Keratinocyte (primary cell): ENCODE data around the gene CHN2. TPM values are rescaled to one million over a fixed set of nuclear protein-coding genes. Genes with fewer than 3 reads are reported as not detected.

Source experiments
- DNase-seq: peaks from one replicate; pipeline ENCODE4 v3.0.0-alpha.2; 2011; ENCODE audit warnings: low read depth, missing footprints, low spot score
- FAIRE-seq: peaks from 2 replicates; lab custom pipeline; 2011; peaks lifted over from hg19 to GRCh38; lab: Jason Lieb, UNC
- H2AFZ ChIP-seq: 2 replicates; pipeline ENCODE4 v1.6.0; 2012; ENCODE audit warnings: low read length, control low read depth, inconsistent platforms; ENCODE audit not compliant: control insufficient read depth
- H3K27ac ChIP-seq: 2 replicates; pipeline ENCODE4 v1.5.1; 2011; ENCODE audit warnings: low read length; ENCODE audit not compliant: control insufficient read depth, insufficient read depth
- H3K27me3 ChIP-seq: 3 replicates; pipeline ENCODE4 v1.6.0; 2011; ENCODE audit warnings: low read length; ENCODE audit not compliant: control insufficient read depth, insufficient read depth; ENCODE audit errors: extremely low read depth
- H3K36me3 ChIP-seq, 2 experiments: 2 replicates in 1 of 2; 3 replicates in 1 of 2; pipeline ENCODE4 v1.5.1; 2011; ENCODE audit warnings: low read length in 2 of 2, mild to moderate bottlenecking in 1 of 2; ENCODE audit not compliant: control insufficient read depth in 2 of 2, insufficient read depth in 2 of 2; ENCODE audit errors: extremely low read depth in 1 of 2
- H3K4me1 ChIP-seq: 3 replicates; pipeline ENCODE4 v1.5.1; 2011; ENCODE audit warnings: low read length; ENCODE audit not compliant: control insufficient read depth, insufficient read depth; ENCODE audit errors: extremely low read depth
- H3K4me2 ChIP-seq: 3 replicates; pipeline ENCODE4 v1.6.0; 2011; ENCODE audit warnings: low read depth, low read length; ENCODE audit not compliant: control insufficient read depth, insufficient read depth; ENCODE audit errors: extremely low read depth
- H3K4me3 ChIP-seq, 3 experiments: fragments of 200-600 bp in 1 of 3; sonication (generic) in 1 of 3; 2 replicates in 2 of 3; 3 replicates in 1 of 3; pipeline ENCODE4 v1.5.1; 2011 to 2016; ENCODE audit warnings: low read length in 3 of 3, mild to moderate bottlenecking in 3 of 3, control low read depth in 2 of 3, inconsistent platforms in 1 of 3, low read depth in 1 of 3, mixed read lengths in 1 of 3, mixed run types in 1 of 3, moderate library complexity in 1 of 3; ENCODE audit not compliant: control insufficient read depth in 2 of 3, insufficient read depth in 2 of 3; ENCODE audit errors: extremely low read depth in 1 of 3
- H3K79me2 ChIP-seq: 2 replicates; pipeline ENCODE4 v1.6.0; 2012; ENCODE audit warnings: low read length; ENCODE audit not compliant: control insufficient read depth, insufficient read depth
- H3K9ac ChIP-seq: 3 replicates; pipeline ENCODE4 v1.6.0; 2011; ENCODE audit warnings: low read length; ENCODE audit not compliant: control insufficient read depth, insufficient read depth; ENCODE audit errors: extremely low read depth
- H3K9me1 ChIP-seq: 3 replicates; pipeline ENCODE4 v1.6.0; 2011; ENCODE audit warnings: low read length; ENCODE audit not compliant: control insufficient read depth, insufficient read depth; ENCODE audit errors: extremely low read depth
- H3K9me3 ChIP-seq: 2 replicates; pipeline ENCODE4 v1.5.1; 2012; ENCODE audit warnings: low read depth, low read length; ENCODE audit not compliant: control insufficient read depth
- H4K20me1 ChIP-seq: 3 replicates; pipeline ENCODE4 v1.6.0; 2011; ENCODE audit warnings: low read length; ENCODE audit not compliant: control insufficient read depth, insufficient read depth; ENCODE audit errors: extremely low read depth
- EZH2 ChIP-seq: IDR thresholded peaks from one replicate; pipeline ENCODE4 v1.6.1; 2012; ENCODE audit warnings: inconsistent platforms, mild to moderate bottlenecking, low read length, moderate library complexity
- dilution Hi-C: fragments of 300-500 bp; cut with MboI; formaldehyde crosslinking; loops from one replicate; pipeline ENCODE4 v1.7.0; 2020; ENCODE audit warnings: low sequenced_read_pairs; ENCODE audit not compliant: extremely low pct_ligation_motif_present
- polyA plus RNA-seq, 5 experiments: library from polyadenylated mRNA; depleted of rRNA in 3 of 5; stranded (reverse) in 3 of 5; stranded (forward) in 1 of 5; unstranded in 1 of 5; fragments of >200 nt; gene quantifications; 1 replicate in 1 of 5; 2 replicates in 3 of 5; 3 replicates in 1 of 5; pipeline versions ENCODE4 v1.2.1 to v1.2.3, GENCODE V29; 2011 to 2012; ENCODE audit warnings: missing spikeins in 2 of 5, low read depth in 1 of 5, low replicate concordance in 1 of 5
- TF ChIP-seq, protein P1 (sequence below), 3 experiments: IDR thresholded peaks in 1 of 3; conservative IDR thresholded peaks in 1 of 3; optimal IDR thresholded peaks in 1 of 3; 2 replicates in 2 of 3; 3 replicates in 1 of 3; pipeline versions ENCODE3 to v1.5.1; 2011; ENCODE audit warnings: low read length in 3 of 3, mild to moderate bottlenecking in 3 of 3, moderate library complexity in 2 of 3, control low read depth in 1 of 3, inconsistent platforms in 1 of 3; ENCODE audit not compliant: insufficient read depth in 2 of 3; ENCODE audit errors: extremely low read depth in 1 of 3

CHN2 gene
- polyA plus RNA-seq, 1 donor (not counting 4 experiments of a cell fraction or from before 2014, with no cell fraction given), result 1.8 TPM

DNA sequence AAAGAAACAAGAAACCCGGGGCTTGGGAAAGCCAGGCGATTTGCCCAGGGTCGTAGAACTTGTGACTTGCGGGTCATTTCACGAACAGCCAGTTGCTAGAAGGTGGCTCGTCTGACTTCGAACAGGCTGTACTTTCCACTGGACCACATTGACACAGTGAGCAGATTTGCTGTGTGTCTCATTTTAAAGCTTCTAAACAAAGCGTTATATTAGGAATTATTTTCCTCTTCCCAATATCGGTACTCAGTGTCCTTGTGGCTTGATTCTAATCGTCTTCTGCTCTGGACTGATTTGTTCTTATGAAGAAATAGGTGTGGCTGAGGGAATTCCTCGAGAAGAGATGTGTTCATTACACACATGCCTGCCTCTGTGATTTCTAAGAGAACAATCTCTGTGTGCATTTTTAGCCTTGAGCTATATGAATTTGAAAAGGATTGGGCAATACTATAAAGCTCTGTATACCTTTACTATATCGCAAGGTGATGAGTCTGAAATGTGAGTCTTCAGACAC lies 219.1 kb downstream of the CHN2 start:
- dilution Hi-C loops, result no loop called here

DNA sequence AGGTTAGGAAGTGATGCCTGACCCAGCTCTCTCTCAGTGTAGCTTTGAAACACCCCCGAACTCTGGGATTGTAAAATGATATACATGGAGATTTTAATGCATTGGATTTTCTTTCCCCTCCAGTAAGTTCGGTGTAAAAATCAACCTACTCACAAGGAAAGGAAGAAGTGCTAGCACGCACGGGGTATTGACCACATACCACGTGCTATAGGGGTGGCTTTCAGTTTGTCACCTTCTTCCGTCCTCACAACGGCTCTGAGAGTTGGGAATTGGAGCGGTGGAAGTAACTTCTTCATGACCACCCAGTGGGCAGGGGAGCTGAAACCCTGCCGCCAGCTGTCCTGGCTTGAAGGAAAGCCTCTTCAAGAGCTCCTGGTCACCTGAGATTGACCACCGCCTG lies 219.6 kb downstream of the CHN2 start:
- Histone ChIP-seq H3K9me3 (no peaks in the 10 kb centered on the region), H3K36me3 (no peaks in the 10 kb centered on the region), H3K9me1 (no peaks in the 10 kb centered on the region), H3K27ac (no peak overlapping the region), H3K4me2 (no peak overlapping the region), H2AFZ (no peak overlapping the region), H3K79me2 (no peaks in the 10 kb centered on the region), H4K20me1 (no peaks in the 10 kb centered on the region), H3K4me3 (no peak overlapping the region), H3K4me1 (peaks cover 14% of the 10 kb centered on the region), H3K27me3 (no peaks in the 10 kb centered on the region), H3K9ac (no peak overlapping the region)
- no peak for TF ChIP-seq EZH2
- TF ChIP-seq, protein P1, sequence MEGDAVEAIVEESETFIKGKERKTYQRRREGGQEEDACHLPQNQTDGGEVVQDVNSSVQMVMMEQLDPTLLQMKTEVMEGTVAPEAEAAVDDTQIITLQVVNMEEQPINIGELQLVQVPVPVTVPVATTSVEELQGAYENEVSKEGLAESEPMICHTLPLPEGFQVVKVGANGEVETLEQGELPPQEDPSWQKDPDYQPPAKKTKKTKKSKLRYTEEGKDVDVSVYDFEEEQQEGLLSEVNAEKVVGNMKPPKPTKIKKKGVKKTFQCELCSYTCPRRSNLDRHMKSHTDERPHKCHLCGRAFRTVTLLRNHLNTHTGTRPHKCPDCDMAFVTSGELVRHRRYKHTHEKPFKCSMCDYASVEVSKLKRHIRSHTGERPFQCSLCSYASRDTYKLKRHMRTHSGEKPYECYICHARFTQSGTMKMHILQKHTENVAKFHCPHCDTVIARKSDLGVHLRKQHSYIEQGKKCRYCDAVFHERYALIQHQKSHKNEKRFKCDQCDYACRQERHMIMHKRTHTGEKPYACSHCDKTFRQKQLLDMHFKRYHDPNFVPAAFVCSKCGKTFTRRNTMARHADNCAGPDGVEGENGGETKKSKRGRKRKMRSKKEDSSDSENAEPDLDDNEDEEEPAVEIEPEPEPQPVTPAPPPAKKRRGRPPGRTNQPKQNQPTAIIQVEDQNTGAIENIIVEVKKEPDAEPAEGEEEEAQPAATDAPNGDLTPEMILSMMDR (optimal IDR thresholded peaks at IDR 0.05 in 1 of 3, IDR thresholded peaks at IDR 0.05 in 1 of 3, conservative IDR thresholded peaks at IDR 0.05 in 1 of 3; ENCODE audit: extremely low read depth in 1 of 3, insufficient read depth in 2 of 3, low read length in 3 of 3), result no peak
- no peak for DNase-seq
- dilution Hi-C loops, result no loop called here
- FAIRE-seq, result no peak

More for the DNA sequence above, 219.1 kb downstream of the CHN2 start:
- no peak overlapping the region for H3K9ac ChIP-seq
- no peaks in the 10 kb centered on the region for H4K20me1 ChIP-seq
- peak overlapping the region; percentile 33 for H3K4me2 ChIP-seq
- FAIRE-seq (peak; percentile 90), DNase-seq (peak; percentile 63)
- no peaks in the 10 kb centered on the region for H3K27me3 ChIP-seq
- no peak overlapping the region for H3K4me3 ChIP-seq
- H2AFZ ChIP-seq, result no peak overlapping the region
- H3K27ac ChIP-seq, result peak overlapping the region; percentile 60
- peaks cover 17% of the 10 kb centered on the region for H3K4me1 ChIP-seq
- H3K36me3 ChIP-seq, result no peaks in the 10 kb centered on the region
- no peaks in the 10 kb centered on the region for H3K9me1 ChIP-seq
- TF ChIP-seq, protein P1 (optimal IDR thresholded peaks at IDR 0.05 in 1 of 3, IDR thresholded peaks at IDR 0.05 in 1 of 3, conservative IDR thresholded peaks at IDR 0.05 in 1 of 3; ENCODE audit: extremely low read depth in 1 of 3, insufficient read depth in 2 of 3, low read length in 3 of 3), result no peak
- TF ChIP-seq EZH2, result no peak
- H3K79me2 ChIP-seq, result no peaks in the 10 kb centered on the region
- H3K9me3 ChIP-seq, result no peaks in the 10 kb centered on the region
